BLaER1 (cell line): ENCODE data around the gene CHST2.
A peak's percentile ranks its signal among the peaks of the same experiment; 100 is the strongest.

Experiments
- H3K27ac ChIP-seq: shearing (Covaris generic); formaldehyde crosslinking; 2 replicates; pipeline ENCODE4 v1.8.1; 2022
- H3K27me3 ChIP-seq: shearing (Covaris generic); formaldehyde crosslinking; 2 replicates; pipeline ENCODE4 v1.8.1; 2022
- H3K36me3 ChIP-seq: shearing (Covaris generic); formaldehyde crosslinking; 2 replicates; pipeline ENCODE4 v1.8.1; 2022
- H3K4me1 ChIP-seq: shearing (Covaris generic); formaldehyde crosslinking; 2 replicates; pipeline ENCODE4 v1.8.1; 2022
- H3K4me2 ChIP-seq: shearing (Covaris generic); formaldehyde crosslinking; 2 replicates; pipeline ENCODE4 v1.8.1; 2022
- H3K4me3 ChIP-seq: shearing (Covaris generic); formaldehyde crosslinking; 2 replicates; pipeline ENCODE4 v1.8.1; 2022
- H3K9ac ChIP-seq: shearing (Covaris generic); formaldehyde crosslinking; 2 replicates; pipeline ENCODE4 v1.8.1; 2022
- H3K9me3 ChIP-seq: shearing (Covaris generic); formaldehyde crosslinking; 2 replicates; pipeline ENCODE4 v1.8.1; 2022
- H4K20me1 ChIP-seq: shearing (Covaris generic); formaldehyde crosslinking; 2 replicates; pipeline ENCODE4 v1.8.1; 2022
- Cebpa-rat ChIP-seq: shearing (Covaris generic); IDR thresholded peaks from 2 replicates; pipeline ENCODE4 v1.8.1; 2022

The CHST2 gene

GRCh38 chr3:143172795-143173145 lies 53.2 kb downstream of the CHST2 start:
- Histone ChIP-seq H3K9me3 (peaks cover 25% of the 10 kb centered on the region), H3K27me3 (no peaks in the 10 kb centered on the region), H4K20me1 (no peaks in the 10 kb centered on the region), H3K4me2 (peak overlapping the region; percentile 17), H3K27ac (no peak overlapping the region), H3K36me3 (no peaks in the 10 kb centered on the region), H3K4me3 (no peak overlapping the region), H3K4me1 (peaks cover 29% of the 10 kb centered on the region), H3K9ac (no peak overlapping the region)
- no peak for TF ChIP-seq Cebpa-rat

GRCh38 chr3:143173242-143173641 lies 53.7 kb downstream of the CHST2 start:
- H3K4me3 ChIP-seq: no peak overlapping the region
- no peak overlapping the region for H3K9ac ChIP-seq
- no peaks in the 10 kb centered on the region for H3K36me3 ChIP-seq
- no peak overlapping the region for H3K27ac ChIP-seq
- no peaks in the 10 kb centered on the region for H3K27me3 ChIP-seq
- H3K9me3 ChIP-seq: peaks cover 25% of the 10 kb centered on the region
- H4K20me1 ChIP-seq: no peaks in the 10 kb centered on the region
- TF ChIP-seq Cebpa-rat: no peak
- no peak overlapping the region for H3K4me2 ChIP-seq
- peaks cover 29% of the 10 kb centered on the region for H3K4me1 ChIP-seq
